ENCODE measurements around the gene BTBD9. TPM values are rescaled to one million over a fixed set of nuclear protein-coding genes. Genes with fewer than 3 reads are reported as not detected.
"Not testable (repeated sequence)": the region's sequence is repeated elsewhere in the genome, so short reads cannot be mapped to it uniquely, and the experiment has no call there.

BTBD9 gene
- total RNA-seq, 1 experiment from 2014 or later, result 10.8 TPM

DNA sequence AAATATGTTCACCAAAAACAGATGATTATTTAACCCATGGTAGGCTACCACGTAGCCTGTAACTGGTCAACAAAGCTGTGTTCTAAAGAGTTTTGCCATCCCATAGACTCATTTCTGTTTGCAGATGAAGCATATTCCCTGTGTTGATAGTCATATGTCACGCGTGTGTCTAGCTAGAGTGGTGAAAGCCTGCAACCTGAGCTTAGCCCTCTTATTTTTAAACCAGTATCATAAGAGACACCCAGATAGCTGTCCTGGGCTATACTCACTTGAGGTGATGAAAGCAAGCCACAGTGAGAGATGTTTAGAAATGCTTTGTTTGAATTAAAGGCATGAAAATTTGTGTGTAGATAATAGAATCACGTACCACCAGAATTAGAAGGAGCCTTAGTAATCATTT lies 512.4 kb downstream of the BTBD9 start:
- Histone ChIP-seq H2AFZ (no peak overlapping the region), H3K36me3 (ENCODE audit: low read depth) (no peaks in the 10 kb centered on the region), H3K27me3 (ENCODE audit: insufficient read depth, low read depth) (no peaks in the 10 kb centered on the region), H3K9me2 (ENCODE audit: insufficient read depth) (no peaks in the 10 kb centered on the region), H3K9me3 (ENCODE audit: insufficient read depth, low read depth) (no peaks in the 10 kb centered on the region), H3K4me2 (no peak overlapping the region), H3K79me2 (ENCODE audit: low read depth) (peaks cover 18% of the 10 kb centered on the region), H3K4me3 (no peak overlapping the region), H4K20me1 (ENCODE audit: insufficient read depth) (no peaks in the 10 kb centered on the region), H3F3A (ENCODE audit: insufficient read depth, low read depth) (0 out of 2 replicates have a peak, but pooled peaks cover 3% of the 10 kb centered on the region), H3K27ac (no peak overlapping the region), H3K4me1 (replicated peaks; ENCODE audit: insufficient read depth) (no peaks in the 10 kb centered on the region)
- intact Hi-C loops (cut with micrococcal nuclease; ENCODE audit: unreplicated experiment), result no loop called here
- POLR2A ChIA-PET (ENCODE audit: unreplicated experiment), result no interaction called here
- no TSS peak for BruUV-seq (replicated peaks)
- TF ChIP-seq, protein P1, sequence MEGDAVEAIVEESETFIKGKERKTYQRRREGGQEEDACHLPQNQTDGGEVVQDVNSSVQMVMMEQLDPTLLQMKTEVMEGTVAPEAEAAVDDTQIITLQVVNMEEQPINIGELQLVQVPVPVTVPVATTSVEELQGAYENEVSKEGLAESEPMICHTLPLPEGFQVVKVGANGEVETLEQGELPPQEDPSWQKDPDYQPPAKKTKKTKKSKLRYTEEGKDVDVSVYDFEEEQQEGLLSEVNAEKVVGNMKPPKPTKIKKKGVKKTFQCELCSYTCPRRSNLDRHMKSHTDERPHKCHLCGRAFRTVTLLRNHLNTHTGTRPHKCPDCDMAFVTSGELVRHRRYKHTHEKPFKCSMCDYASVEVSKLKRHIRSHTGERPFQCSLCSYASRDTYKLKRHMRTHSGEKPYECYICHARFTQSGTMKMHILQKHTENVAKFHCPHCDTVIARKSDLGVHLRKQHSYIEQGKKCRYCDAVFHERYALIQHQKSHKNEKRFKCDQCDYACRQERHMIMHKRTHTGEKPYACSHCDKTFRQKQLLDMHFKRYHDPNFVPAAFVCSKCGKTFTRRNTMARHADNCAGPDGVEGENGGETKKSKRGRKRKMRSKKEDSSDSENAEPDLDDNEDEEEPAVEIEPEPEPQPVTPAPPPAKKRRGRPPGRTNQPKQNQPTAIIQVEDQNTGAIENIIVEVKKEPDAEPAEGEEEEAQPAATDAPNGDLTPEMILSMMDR (conservative IDR thresholded peaks at IDR 0.05), result no peak
- no peak for TF ChIP-seq EZH2 (IDR thresholded peaks at IDR 0.05; ENCODE audit: low read depth)
- CTCF ChIA-PET, result no interaction called here
- DNase-seq, result no peak

DNA sequence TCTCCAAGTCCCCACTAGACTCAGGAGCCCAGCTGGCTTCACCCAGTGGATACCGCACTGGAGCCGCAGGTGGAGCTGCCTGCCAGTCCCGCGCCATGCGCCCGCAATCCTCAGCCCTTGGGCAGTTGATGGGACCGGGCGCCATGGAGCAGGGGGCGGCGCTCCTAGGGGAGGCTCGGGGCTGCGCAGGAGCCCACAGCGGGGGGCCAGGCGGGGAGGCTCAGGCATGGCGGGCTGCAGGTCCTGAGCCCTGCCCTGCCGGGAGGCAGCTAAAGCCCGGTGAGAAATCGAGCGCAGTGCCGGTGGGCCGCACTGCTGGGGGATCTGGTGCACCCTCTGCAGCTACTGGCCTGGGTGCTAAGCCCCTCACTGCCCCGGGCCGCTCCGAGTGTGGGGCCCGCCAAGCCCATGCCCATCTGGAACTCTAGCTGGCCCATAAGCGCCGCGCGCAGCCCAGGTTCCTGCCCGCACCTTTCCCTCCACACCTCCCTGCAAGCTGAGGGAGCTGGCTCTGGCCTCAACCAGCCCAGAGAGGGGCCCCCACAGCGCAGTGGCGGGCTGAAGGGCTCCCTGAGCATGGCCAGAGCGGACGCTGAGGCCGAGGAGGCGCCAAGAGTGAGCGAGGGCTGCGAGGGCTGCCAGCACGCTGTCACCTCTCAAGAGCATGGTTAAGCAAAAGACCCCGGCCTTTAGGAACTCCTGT lies 515.4 kb downstream of the BTBD9 start:
- H3K27me3 ChIP-seq (ENCODE audit: insufficient read depth, low read depth); CTCF ChIA-PET; H3K9me2 ChIP-seq (ENCODE audit: insufficient read depth); BruUV-seq (replicated peaks); H3K4me1 ChIP-seq (replicated peaks; ENCODE audit: insufficient read depth); H4K20me1 ChIP-seq (ENCODE audit: insufficient read depth); intact Hi-C loops (cut with micrococcal nuclease; ENCODE audit: unreplicated experiment); H3K9me3 ChIP-seq (ENCODE audit: insufficient read depth, low read depth); H3F3A ChIP-seq (ENCODE audit: insufficient read depth, low read depth); H3K36me3 ChIP-seq (ENCODE audit: low read depth); H3K4me2 ChIP-seq; H2AFZ ChIP-seq; DNase-seq; H3K4me3 ChIP-seq; H3K27ac ChIP-seq; H3K79me2 ChIP-seq (ENCODE audit: low read depth); POLR2A ChIA-PET (ENCODE audit: unreplicated experiment): not testable (repeated sequence)

DNA sequence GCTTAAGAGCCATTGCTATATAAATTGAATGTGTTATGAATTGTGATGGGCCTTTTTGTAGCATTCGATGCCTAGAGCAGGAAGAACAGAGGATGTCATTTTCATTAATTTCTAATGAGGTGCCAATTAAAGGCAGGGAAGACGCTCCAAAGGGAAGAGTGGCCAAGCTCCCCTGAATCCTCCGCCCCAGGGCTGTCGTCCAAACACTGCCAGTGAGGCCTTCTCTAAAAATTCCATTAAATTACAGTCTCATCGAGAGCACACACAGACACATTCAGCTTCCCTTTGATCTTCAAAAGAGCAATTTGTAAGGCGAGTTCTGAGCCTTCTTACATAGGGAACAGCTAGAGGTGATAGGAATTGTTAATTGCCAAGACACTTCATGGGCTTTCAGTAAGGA lies 520.2 kb downstream of the BTBD9 start:
- no peak overlapping the region for H2AFZ ChIP-seq
- H3K36me3 ChIP-seq (ENCODE audit: low read depth), result no peaks in the 10 kb centered on the region
- H3F3A ChIP-seq (ENCODE audit: insufficient read depth, low read depth), result 0 out of 2 replicates have a peak, but pooled peaks cover 7% of the 10 kb centered on the region
- no peaks in the 10 kb centered on the region for H3K9me2 ChIP-seq (ENCODE audit: insufficient read depth)
- H4K20me1 ChIP-seq (ENCODE audit: insufficient read depth), result peaks cover under 1% of the 10 kb centered on the region
- H3K27ac ChIP-seq, result no peak overlapping the region
- H3K79me2 ChIP-seq (ENCODE audit: low read depth), result no peaks in the 10 kb centered on the region
- intact Hi-C loops (cut with micrococcal nuclease; ENCODE audit: unreplicated experiment), result no loop called here
- ChIA-PET CTCF (no interaction called here), POLR2A (ENCODE audit: unreplicated experiment) (no interaction called here)
- no peaks in the 10 kb centered on the region for H3K27me3 ChIP-seq (ENCODE audit: insufficient read depth, low read depth)
- H3K9me3 ChIP-seq (ENCODE audit: insufficient read depth, low read depth), result no peaks in the 10 kb centered on the region
- DNase-seq, result no peak
- H3K4me1 ChIP-seq (replicated peaks; ENCODE audit: insufficient read depth), result no peaks in the 10 kb centered on the region
- H3K4me3 ChIP-seq, result no peak overlapping the region
- no peak for TF ChIP-seq EZH2 (IDR thresholded peaks at IDR 0.05; ENCODE audit: low read depth)
- TF ChIP-seq, protein P1 (conservative IDR thresholded peaks at IDR 0.05), result no peak
- BruUV-seq (replicated peaks), result no TSS peak
- no peak overlapping the region for H3K4me2 ChIP-seq

Measured in PC-9 (cell line).